Fibroblast of lung (primary cell): ENCODE measurements around the gene ELOVL2.

ENCODE experiments used
- CTCF ChIP-seq, 2 donors: IDR thresholded peaks in 1 of 2; conservative IDR thresholded peaks in 1 of 2; 1 replicate in 1 of 2; 2 replicates in 1 of 2; pipeline ENCODE4 v1.5.1; 2011 to 2012; ENCODE audit warnings: low read length in 2 of 2, control low read depth in 1 of 2, inconsistent platforms in 1 of 2, low read depth in 1 of 2, mild to moderate bottlenecking in 1 of 2
- EZH2 ChIP-seq: IDR thresholded peaks from 2 replicates; pipeline ENCODE4 v1.5.1; 2012; ENCODE audit warnings: low read length, control low read depth, mild to moderate bottlenecking; ENCODE audit errors: missing control alignments

DNA sequence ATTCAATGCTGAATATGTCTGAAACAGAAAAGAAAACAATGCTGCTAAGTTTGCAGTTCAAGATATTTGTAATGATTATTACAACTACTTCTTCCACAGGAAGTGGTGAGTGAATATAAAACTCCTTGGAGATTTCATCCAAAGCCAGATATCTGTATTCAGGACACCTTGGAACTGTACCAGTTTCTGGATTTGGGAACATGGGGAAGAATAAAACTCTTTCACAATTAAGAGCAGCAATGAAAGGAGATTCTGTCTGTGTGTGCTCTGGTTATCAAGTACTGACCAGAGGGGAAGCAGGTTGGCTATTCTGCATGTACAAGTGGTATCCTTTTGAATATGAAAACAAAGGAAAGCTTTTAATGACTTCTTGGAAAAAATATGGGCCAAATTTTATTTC lies 21.1 kb downstream of the ELOVL2 start:
- TF ChIP-seq CTCF (conservative IDR thresholded peaks at IDR 0.05 in 1 of 2, IDR thresholded peaks at IDR 0.05 in 1 of 2; ENCODE audit: low read depth in 1 of 2, low read length in 2 of 2) (no peak), EZH2 (no peak)
